Tongue (tissue), 2 donors: ENCODE results near the gene CKS1B. TPM values are rescaled to one million over a fixed set of nuclear protein-coding genes. Genes with fewer than 3 reads are reported as not detected.
"Not testable (repeated sequence)": the region's sequence is repeated elsewhere in the genome, so short reads cannot be mapped to it uniquely, and the experiment has no call there.

Experiments
- DNase-seq: peaks from one replicate; pipeline ENCODE4 v3.0.0-alpha.2; 2015
- total RNA-seq: library from RNA; depleted of rRNA; stranded (reverse); fragments of >200 nt; gene quantifications from one replicate; pipeline ENCODE4 v1.2.3, GENCODE V29; 2014

The CKS1B gene
- total RNA-seq, 1 donor from 2014 or later, result 35.2 TPM

- no peak for DNase-seq
Measured at GRCh38 chr1:154964359-154964758, 10.1 kb upstream of the CKS1B start.

GRCh38 chr1:154966111-154966510, 8.4 kb upstream of the CKS1B start:
- no peak for DNase-seq

GRCh38 chr1:154967331-154967950, 7.0 kb upstream of the CKS1B start:
- DNase-seq, result no peak

- DNase-seq, result no peak
Measured at GRCh38 chr1:154968731-154969130, 5.8 kb upstream of the CKS1B start.

GRCh38 chr1:154969246-154969645, 5.2 kb upstream of the CKS1B start:
- DNase-seq, result no peak

- peak; percentile 25 for DNase-seq
Measured at GRCh38 chr1:154969860-154970452, 4.5 kb upstream of the CKS1B start.

- peak; percentile 97 for DNase-seq
Measured at GRCh38 chr1:154970631-154971340, 3.7 kb upstream of the CKS1B start, which contains the start of gene SHC1. TSS of gene SHC1 (minus strand) at chr1:154970747. CDS start at chr1:154970526, 221 bp downstream.

- DNase-seq, result peak; percentile 26
Measured at GRCh38 chr1:154971341-154971998, 3.0 kb upstream of the CKS1B start.

- DNase-seq, result no peak
Measured at GRCh38 chr1:154972213-154972516, 2.3 kb upstream of the CKS1B start.

- DNase-seq, result peak; percentile 50
Measured at GRCh38 chr1:154972517-154973343, 1.8 kb upstream of the CKS1B start.

- peak; percentile 96 for DNase-seq
Measured at GRCh38 chr1:154973344-154974101, 958 bp upstream of the CKS1B start.

- peak; percentile 100 for DNase-seq
Measured at GRCh38 chr1:154974808-154975408, 427 bp downstream of the CKS1B start.

- DNase-seq, result peak; percentile 69
Measured at GRCh38 chr1:154975409-154976059, 1.1 kb downstream of the CKS1B start.

GRCh38 chr1:154977762-154978161, 3.3 kb downstream of the CKS1B start:
- not testable (repeated sequence) for DNase-seq

GRCh38 chr1:154978360-154978759, 3.9 kb downstream of the CKS1B start:
- DNase-seq, result no peak

- DNase-seq, result no peak
Measured at GRCh38 chr1:154982341-154982740, 7.9 kb downstream of the CKS1B start.

- peak; percentile 99 for DNase-seq
Measured at GRCh38 chr1:154982897-154983648, 8.6 kb downstream of the CKS1B start, which contains the start of gene FLAD1. TSS of gene FLAD1 (plus strand) at chr1:154983344. CDS start at chr1:154983695, 351 bp downstream.

- DNase-seq, result no peak
Measured at GRCh38 chr1:154983776-154984466, 9.4 kb downstream of the CKS1B start.

GRCh38 chr1:154986736-154987135, 12.3 kb downstream of the CKS1B start:
- not testable (repeated sequence) for DNase-seq
